Measurements from ENCODE around the gene AFAP1L1.

DNA sequence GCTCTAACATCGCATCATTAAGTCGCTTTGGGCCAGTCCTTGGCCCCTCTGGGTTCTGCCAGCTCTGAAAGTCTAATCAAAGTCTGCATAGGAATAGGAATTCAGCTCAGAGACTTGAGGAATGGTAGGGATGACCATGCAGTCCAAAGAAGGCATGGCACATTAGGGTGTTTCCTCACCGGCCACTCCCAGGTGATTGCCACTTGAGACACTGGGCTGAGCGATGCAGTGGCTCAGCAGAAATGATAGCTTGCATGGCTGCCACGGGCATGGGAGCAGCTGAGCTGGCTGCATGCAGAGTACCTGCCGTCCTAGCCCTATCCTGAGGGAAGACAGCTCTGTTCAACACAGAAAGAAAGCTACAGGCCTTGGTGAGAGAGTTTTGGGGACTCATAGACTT lies 28.8 kb downstream of the AFAP1L1 start:
- TF ChIP-seq, protein P1, sequence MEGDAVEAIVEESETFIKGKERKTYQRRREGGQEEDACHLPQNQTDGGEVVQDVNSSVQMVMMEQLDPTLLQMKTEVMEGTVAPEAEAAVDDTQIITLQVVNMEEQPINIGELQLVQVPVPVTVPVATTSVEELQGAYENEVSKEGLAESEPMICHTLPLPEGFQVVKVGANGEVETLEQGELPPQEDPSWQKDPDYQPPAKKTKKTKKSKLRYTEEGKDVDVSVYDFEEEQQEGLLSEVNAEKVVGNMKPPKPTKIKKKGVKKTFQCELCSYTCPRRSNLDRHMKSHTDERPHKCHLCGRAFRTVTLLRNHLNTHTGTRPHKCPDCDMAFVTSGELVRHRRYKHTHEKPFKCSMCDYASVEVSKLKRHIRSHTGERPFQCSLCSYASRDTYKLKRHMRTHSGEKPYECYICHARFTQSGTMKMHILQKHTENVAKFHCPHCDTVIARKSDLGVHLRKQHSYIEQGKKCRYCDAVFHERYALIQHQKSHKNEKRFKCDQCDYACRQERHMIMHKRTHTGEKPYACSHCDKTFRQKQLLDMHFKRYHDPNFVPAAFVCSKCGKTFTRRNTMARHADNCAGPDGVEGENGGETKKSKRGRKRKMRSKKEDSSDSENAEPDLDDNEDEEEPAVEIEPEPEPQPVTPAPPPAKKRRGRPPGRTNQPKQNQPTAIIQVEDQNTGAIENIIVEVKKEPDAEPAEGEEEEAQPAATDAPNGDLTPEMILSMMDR (conservative IDR thresholded peaks at IDR 0.05; ENCODE audit: low read depth, low read length) = no peak
- TF ChIP-seq EZH2 (IDR thresholded peaks at IDR 0.05; ENCODE audit: low read length, unreplicated experiment) = no peak
- no peak for TF ChIP-seq EZH2phosphoT487 (IDR thresholded peaks at IDR 0.05; ENCODE audit: borderline replicate concordance, low read length)
